ENCODE results near the gene LGALS13.

LGALS13 gene

DNA sequence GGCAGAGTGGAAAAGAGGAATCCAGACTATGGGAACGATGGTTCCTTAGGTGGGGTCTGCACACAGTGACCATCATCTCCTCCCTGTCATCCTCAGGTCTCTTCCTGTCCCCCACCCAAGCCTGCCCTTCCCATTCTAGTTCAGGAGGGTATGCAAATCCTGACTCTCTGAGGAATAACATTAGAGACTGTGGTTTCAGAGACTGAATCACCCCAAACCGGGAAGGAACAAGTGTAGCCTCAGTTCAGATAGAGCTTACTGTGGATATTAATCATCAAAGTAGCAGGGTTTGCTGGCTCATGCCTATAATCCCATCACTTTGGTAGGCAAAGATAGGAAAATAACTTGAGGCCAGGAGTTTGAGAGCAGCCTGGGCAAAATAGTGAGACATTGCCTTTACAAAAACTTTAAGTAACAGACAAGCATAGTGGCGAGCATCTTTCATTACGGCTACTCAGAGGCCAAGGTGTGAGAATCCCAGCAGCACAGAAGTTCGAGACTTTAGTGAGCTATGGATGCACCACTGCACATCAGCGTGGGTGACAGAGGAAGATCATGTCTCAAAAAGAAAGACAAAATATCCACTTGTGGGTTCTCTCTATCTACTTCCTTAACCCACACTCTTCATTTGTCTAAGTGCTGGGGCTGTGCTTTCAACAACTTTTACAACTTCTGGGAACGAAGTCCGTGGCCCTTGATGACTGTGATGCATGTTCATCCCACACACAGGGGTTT, 19.3 kb upstream of the LGALS13 start:
- TF ChIP-seq, protein P1, sequence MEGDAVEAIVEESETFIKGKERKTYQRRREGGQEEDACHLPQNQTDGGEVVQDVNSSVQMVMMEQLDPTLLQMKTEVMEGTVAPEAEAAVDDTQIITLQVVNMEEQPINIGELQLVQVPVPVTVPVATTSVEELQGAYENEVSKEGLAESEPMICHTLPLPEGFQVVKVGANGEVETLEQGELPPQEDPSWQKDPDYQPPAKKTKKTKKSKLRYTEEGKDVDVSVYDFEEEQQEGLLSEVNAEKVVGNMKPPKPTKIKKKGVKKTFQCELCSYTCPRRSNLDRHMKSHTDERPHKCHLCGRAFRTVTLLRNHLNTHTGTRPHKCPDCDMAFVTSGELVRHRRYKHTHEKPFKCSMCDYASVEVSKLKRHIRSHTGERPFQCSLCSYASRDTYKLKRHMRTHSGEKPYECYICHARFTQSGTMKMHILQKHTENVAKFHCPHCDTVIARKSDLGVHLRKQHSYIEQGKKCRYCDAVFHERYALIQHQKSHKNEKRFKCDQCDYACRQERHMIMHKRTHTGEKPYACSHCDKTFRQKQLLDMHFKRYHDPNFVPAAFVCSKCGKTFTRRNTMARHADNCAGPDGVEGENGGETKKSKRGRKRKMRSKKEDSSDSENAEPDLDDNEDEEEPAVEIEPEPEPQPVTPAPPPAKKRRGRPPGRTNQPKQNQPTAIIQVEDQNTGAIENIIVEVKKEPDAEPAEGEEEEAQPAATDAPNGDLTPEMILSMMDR (IDR thresholded peaks at IDR 0.05; ENCODE audit: insufficient read depth, low read length, poor library complexity, severe bottlenecking), result no peak
- DNase-seq (ENCODE audit: extremely low read depth, insufficient read length), result peak; percentile 4
- Histone ChIP-seq H3K27me3 (replicated peaks; ENCODE audit: control insufficient read depth, insufficient read depth, low read length) (no peaks in the 10 kb centered on the region), H3K4me3 (replicated peaks; ENCODE audit: low read depth, low read length) (no peak overlapping the region), H3K36me3 (ENCODE audit: control insufficient read depth, insufficient read depth, low read length) (no peaks in the 10 kb centered on the region)

- Histone ChIP-seq H3K4me3 (replicated peaks; ENCODE audit: low read depth, low read length) (no peak overlapping the region), H3K27me3 (replicated peaks; ENCODE audit: control insufficient read depth, insufficient read depth, low read length) (no peaks in the 10 kb centered on the region), H3K36me3 (ENCODE audit: control insufficient read depth, insufficient read depth, low read length) (no peaks in the 10 kb centered on the region)
- DNase-seq (ENCODE audit: extremely low read depth, insufficient read length), result no peak
- TF ChIP-seq, protein P1 (IDR thresholded peaks at IDR 0.05; ENCODE audit: insufficient read depth, low read length, poor library complexity, severe bottlenecking), result no peak
Measured at GRCh38 chr19:39587496-39587895, 14.8 kb upstream of the LGALS13 start.

- H3K36me3 ChIP-seq (ENCODE audit: control insufficient read depth, insufficient read depth, low read length), result no peaks in the 10 kb centered on the region
- TF ChIP-seq, protein P1 (IDR thresholded peaks at IDR 0.05; ENCODE audit: insufficient read depth, low read length, poor library complexity, severe bottlenecking), result no peak
- no peak for DNase-seq (ENCODE audit: extremely low read depth, insufficient read length)
- H3K4me3 ChIP-seq (replicated peaks; ENCODE audit: low read depth, low read length), result no peak overlapping the region
- H3K27me3 ChIP-seq (replicated peaks; ENCODE audit: control insufficient read depth, insufficient read depth, low read length), result no peaks in the 10 kb centered on the region
Measured at GRCh38 chr19:39588066-39588465, 14.3 kb upstream of the LGALS13 start.

DNA sequence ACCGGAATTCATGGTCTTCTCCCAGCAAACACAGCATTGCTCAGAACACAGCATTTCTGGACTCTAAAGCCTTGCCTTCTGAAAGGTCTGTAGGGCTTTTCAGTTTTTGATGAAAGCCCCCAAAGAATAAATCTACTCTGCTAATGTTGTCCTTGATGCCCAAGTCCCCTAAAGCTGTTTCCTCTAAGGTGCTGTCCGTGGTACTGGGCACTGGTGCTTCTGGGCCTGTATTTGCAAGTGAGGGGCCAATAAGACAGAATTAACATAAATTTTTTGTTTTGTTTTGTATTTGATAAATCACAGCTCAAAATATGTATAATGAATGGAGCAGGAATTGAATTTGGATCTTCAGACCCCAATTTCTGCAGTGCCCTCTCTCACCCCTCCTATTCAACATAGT, 12.1 kb upstream of the LGALS13 start:
- Histone ChIP-seq H3K4me3 (replicated peaks; ENCODE audit: low read depth, low read length) (no peak overlapping the region), H3K27me3 (replicated peaks; ENCODE audit: control insufficient read depth, insufficient read depth, low read length) (no peaks in the 10 kb centered on the region), H3K36me3 (ENCODE audit: control insufficient read depth, insufficient read depth, low read length) (no peaks in the 10 kb centered on the region)
- no peak for DNase-seq (ENCODE audit: extremely low read depth, insufficient read length)
- TF ChIP-seq, protein P1 (IDR thresholded peaks at IDR 0.05; ENCODE audit: insufficient read depth, low read length, poor library complexity, severe bottlenecking), result no peak

DNA sequence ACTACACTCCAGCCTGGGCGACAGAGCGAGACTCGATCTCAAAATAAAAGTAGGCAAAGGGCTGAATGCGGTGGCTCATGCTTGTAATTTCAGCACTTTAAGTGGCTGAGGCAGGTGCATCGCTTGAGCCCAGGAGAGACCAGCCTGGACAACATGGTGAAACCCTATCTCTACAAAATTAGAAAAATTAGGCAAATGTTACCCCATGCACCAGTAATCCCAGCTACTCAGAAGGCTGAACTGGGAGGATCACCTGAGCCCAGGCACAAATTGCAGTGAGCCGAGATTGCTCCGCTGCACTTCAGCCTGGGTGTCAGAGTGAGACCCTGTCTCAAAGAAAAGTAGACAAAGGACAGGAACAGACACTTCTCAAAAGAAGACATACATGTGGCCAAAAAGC, 9.9 kb upstream of the LGALS13 start:
- H3K27me3 ChIP-seq (replicated peaks; ENCODE audit: control insufficient read depth, insufficient read depth, low read length), result no peaks in the 10 kb centered on the region

More for the DNA sequence above, 9.9 kb upstream of the LGALS13 start:
- no peak overlapping the region for H3K4me3 ChIP-seq (replicated peaks; ENCODE audit: low read depth, low read length)
- DNase-seq (ENCODE audit: extremely low read depth, insufficient read length), result no peak
- TF ChIP-seq, protein P1 (IDR thresholded peaks at IDR 0.05; ENCODE audit: insufficient read depth, low read length, poor library complexity, severe bottlenecking), result no peak
- H3K36me3 ChIP-seq (ENCODE audit: control insufficient read depth, insufficient read depth, low read length), result no peaks in the 10 kb centered on the region
